Vagina (tissue), 2 donors: ENCODE results near the gene TIMM10B.

ENCODE experiments used
- POLR2A ChIP-seq, 2 donors: fragments of 450-650 bp; IDR thresholded peaks; one replicate each; pipeline ENCODE4 v1.6.1; 2017; ENCODE audit warnings: antibody characterized with exemption in 2 of 2, mild to moderate bottlenecking in 2 of 2, moderate library complexity in 2 of 2
- TF ChIP-seq, protein P1 (sequence below), 3 experiments: fragments of 450-650 bp in 2 of 3; fragments of 200-600 bp in 1 of 3; sonication (generic) in 1 of 3; IDR thresholded peaks; one replicate each; pipeline ENCODE4 v1.5.1; 2017 to 2019; ENCODE audit warnings: antibody characterized with exemption in 3 of 3, mild to moderate bottlenecking in 2 of 3, moderate library complexity in 2 of 3

GRCh38 chr11:6437993-6438392 is 43.3 kb upstream of the TIMM10B start:
- TF ChIP-seq, protein P1, sequence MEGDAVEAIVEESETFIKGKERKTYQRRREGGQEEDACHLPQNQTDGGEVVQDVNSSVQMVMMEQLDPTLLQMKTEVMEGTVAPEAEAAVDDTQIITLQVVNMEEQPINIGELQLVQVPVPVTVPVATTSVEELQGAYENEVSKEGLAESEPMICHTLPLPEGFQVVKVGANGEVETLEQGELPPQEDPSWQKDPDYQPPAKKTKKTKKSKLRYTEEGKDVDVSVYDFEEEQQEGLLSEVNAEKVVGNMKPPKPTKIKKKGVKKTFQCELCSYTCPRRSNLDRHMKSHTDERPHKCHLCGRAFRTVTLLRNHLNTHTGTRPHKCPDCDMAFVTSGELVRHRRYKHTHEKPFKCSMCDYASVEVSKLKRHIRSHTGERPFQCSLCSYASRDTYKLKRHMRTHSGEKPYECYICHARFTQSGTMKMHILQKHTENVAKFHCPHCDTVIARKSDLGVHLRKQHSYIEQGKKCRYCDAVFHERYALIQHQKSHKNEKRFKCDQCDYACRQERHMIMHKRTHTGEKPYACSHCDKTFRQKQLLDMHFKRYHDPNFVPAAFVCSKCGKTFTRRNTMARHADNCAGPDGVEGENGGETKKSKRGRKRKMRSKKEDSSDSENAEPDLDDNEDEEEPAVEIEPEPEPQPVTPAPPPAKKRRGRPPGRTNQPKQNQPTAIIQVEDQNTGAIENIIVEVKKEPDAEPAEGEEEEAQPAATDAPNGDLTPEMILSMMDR (IDR thresholded peaks at IDR 0.05): no peak
- TF ChIP-seq POLR2A (IDR thresholded peaks at IDR 0.05): no peak
